Hematopoietic multipotent progenitor cell treated with erythropoietin and hydrocortisone succinate and interleukin-3 and kit ligand, for 8 days (in vitro differentiated cells): Measurements from ENCODE around the gene CLCNKB.
"Not testable (repeated sequence)": the region's sequence is repeated elsewhere in the genome, so short reads cannot be mapped to it uniquely, and the experiment has no call there.

ENCODE experiments used
- DNase-seq: peaks from one replicate; pipeline ENCODE4 v3.0.0-alpha.2; 2015

Gene CLCNKB

DNA sequence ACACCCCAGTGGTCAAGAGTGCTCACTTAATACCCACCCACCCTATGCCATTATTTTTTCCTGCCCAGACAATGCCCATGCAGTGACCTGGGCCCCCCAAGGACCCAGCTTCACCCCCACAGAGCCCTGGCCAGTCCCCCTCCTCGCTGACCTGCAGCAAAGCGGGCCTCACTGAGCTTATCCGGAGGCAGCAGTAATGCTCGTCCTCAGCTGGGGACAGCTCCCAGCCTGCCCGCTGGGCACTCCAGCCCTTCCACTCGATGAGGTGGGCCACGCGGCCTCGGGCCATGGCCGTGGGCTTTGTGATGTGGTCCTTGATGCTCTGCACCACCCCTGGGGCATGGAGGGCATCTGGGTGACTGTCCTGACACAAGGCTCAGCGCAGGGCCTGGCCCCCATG, 7.1 kb upstream of the CLCNKB start:
- DNase-seq: not testable (repeated sequence)

DNA sequence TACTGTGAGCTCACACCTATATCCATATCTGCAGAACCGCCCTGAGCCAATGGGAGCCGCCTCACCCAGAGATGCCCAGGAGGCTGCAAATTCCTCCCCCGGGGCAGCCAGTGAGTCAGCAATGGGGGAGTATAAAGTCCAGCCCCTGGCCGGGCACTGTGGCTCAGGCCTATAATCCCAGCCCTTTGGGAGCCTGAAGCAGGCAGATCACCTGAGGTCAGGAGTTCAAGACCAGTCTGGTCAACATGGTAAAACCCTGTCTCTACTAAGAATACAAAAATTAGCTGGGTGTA, 5.0 kb upstream of the CLCNKB start:
- no peak for DNase-seq

DNA sequence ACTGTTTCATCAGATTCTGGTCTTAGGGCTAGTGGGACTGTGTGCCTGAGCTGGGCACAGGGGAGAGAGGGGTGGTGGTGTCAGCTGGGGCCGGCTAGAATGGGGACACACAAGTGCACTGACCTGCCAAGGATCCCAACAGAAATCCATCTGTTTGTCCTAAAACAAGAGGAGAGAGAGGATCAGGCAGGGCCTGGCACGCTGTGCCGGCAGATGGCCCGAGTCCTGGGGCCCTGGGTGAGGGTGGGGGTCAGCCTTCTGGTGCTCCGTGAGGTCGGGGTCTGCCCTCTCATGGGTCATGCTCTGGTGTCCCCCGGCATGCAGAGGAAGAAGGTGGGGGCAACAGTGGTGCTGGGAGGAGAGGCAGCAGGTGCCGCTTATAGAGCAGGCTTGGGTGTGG, 3.7 kb upstream of the CLCNKB start:
- not testable (repeated sequence) for DNase-seq

DNA sequence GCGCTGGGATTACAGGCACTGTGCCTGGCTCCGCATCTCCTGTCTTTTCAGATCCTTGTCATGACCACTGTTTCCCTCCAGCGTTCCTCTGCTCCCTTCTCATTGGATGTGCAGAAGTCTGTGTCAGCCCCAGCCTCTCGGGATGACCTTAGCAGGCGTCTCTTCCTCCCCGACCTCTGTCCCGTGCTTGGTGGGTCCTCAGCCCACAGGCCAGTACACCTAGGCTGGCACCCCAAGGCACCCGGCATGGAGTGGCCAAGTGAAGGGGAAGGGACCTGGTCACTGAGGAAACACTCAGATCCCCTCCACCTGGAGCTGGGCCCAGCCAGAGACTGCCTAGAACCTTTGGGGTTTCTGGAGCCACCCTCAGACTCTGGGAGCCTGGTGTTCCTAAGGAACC, 2.4 kb upstream of the CLCNKB start:
- DNase-seq: no peak

DNA sequence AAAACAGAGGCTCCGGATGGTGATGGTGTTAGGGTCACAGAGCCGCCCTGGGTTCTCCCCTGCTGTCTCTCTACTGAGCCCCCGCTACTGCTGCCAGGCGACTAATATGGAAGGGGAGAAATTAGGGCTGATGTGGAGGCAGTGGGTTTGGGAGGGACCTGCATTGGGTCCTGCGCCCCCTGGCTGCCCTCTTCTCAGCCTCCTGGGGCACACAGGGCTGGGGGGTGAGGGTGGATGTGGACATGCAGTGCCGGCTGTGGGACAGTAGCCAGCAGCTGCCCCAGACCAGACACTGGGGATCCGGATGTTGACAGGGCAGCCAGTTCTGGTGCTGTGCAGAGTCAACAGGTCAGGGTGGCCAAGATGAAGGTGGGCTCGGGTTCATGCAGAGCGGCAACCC, 1.5 kb upstream of the CLCNKB start:
- DNase-seq: no peak

DNA sequence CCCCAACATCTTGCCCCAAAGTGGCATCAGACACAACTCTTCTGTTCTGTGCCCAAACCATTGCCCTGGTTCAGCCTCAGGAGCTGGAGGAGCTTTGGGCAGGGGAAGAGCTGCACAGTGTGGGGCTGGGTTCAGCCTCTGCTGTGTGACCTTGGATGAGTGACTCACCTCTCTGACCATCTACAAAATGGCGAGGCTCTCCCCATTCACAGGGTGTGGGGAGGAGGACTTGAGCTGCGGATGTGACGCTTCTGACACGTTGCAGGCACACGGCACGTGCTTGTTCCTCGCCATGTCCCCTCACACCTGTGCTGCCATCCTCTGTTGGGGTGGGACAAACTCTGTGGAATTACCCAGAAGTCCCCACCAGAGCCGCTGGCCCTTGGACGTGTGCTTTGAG, 928 bp upstream of the CLCNKB start:
- DNase-seq: not testable (repeated sequence)

DNA sequence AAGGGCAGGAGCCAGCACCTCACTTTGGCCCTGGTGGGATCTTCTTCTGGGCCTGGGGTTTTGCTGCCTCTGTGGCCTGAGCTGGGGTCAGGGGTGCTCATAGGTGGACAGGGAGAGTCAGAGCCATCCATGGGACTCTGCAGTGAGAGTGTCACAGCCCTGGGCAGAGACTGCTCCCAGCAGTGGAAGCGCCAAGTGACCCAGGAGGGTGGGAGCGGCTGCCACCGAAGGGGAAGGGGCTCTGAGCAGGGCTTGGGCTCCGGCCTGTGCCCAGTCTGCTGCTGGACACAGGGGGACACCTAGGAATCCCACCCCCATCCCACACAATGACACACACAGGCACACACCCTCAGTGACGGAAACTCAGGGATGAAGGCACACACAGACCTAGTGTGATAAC, 368 bp downstream of the CLCNKB start:
- no peak for DNase-seq

DNA sequence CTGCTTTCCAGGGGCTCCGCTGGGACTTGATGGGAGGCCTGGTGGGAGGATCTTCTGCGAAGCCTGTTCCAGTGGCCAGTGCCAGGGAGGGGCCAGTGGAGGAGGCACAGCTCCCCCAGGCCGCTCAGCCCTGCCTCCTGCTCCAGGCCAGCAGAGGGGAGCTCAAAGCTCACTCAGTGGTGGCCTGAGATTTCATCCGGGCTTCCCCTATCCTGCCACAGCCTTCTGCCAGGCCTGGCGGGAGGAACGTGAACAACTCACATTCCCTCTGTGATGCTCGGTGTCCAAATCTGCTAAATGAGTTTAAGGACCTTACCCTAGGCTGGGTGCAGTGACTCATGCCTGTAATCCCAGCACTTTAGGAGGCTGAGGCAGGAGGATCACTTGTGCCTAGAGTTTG, 3.3 kb downstream of the CLCNKB start:
- no peak for DNase-seq

DNA sequence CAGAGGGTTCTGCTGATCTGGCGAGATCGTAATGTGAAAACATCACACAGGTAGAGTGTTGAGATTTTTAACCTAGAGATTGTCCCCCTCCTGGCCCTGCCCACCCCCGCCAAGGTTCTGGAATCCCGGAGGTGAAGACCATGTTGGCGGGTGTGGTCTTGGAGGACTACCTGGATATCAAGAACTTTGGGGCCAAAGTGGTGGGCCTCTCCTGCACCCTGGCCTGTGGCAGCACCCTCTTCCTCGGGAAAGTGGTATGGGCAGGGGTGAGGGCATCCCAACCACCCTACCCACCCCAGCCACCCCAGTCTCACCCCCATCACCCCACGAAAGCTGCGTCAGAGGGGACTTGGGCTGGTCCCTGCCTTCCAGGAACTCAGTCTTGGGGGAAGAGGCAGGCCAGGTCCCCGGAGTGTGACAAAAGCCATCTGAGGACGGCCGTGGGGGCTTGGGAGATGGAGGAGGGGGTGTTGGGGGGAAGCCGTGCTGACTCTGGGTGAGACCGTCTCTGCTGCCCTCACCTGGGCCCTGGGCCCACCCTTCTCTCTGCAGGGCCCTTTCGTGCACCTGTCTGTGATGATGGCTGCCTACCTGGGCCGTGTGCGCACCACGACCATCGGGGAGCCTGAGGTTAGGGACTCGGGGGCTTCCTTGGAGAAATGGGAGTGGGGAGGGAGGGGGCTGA, 4.4 kb downstream of the CLCNKB start:
- no peak for DNase-seq

DNA sequence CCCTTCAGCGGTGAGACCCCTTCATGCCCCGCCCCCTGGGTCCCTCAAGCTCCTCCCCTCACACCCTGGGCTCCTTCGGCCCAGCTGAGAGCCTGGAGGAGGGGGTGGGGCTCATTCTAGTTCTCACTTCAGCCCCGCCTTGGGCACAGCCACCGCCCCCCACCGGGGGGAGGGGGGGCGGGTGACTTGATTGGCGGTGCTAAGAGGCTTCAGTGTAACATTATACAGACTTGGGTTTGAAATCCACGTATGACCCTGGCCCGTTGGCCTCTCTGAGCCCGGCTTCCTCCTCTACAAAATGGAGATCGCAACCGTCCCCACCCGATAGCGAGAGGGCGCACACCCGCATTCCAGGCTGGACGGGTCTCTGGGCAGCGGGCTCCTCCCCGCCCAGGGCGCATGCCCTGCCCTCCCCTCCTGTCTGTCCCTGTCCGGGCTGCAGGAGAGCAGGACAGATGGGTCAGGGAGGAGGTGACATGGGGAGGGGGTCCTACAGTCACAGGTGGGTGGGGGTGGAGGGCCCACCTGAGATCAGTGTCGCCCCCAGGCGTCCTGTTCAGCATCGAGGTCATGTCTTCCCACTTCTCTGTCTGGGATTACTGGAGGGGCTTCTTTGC, 5.1 kb downstream of the CLCNKB start:
- DNase-seq: peak; percentile 81

DNA sequence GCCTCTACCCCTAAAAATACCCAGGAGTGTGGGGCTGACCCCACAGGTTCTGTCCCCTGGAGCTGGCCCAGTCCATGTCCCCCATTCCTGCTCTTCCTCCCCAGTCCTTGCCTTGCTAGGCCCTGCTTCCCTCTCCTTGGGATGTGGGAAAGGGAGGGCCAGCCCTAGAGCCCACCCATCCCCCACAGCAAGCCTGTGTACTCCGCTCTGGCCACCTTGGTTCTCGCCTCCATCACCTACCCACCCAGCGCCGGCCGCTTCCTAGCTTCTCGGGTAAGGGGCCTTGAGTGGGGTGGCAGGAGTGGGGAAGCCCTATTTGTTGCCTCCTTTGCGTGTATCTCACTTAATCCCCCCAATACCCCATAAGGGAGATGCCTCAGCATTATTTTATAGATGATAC, 6.7 kb downstream of the CLCNKB start:
- no peak for DNase-seq

DNA sequence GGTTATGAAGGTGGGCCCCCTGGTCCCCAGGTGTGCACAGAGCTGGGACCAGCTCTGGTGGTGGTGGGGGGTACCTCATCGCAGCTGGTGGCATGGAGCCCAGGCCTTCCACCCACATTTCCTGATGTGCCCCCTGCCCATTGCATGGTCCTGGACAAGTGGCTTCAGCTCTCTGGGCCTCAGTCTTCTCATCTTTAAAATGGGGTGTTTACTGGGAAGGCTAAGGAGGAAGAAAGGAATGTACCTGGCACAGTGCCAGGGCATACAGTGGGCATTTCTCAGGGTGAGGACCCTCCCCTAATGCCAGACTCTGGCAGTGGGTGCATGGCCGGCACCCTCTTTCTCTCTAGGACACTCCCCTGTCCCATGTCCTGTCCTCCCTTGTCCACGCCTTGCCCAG, 7.5 kb downstream of the CLCNKB start:
- DNase-seq: no peak

DNA sequence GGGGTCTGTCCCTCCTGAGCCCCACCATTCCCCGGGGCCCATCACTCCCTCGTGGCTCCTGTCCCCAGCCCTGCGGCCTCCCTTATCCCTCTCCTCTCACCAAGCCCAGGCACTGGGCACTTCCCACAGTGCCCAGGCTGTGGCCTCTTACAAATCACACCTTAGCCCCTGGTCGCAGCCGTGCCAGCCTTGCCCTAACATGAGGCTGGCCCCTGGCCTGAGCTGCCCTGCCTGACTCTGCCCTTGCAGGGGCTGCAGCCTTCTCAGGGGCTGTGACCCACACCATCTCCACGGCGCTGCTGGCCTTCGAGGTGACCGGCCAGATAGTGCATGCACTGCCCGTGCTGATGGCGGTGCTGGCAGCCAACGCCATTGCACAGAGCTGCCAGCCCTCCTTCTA, 8.4 kb downstream of the CLCNKB start:
- not testable (repeated sequence) for DNase-seq

DNA sequence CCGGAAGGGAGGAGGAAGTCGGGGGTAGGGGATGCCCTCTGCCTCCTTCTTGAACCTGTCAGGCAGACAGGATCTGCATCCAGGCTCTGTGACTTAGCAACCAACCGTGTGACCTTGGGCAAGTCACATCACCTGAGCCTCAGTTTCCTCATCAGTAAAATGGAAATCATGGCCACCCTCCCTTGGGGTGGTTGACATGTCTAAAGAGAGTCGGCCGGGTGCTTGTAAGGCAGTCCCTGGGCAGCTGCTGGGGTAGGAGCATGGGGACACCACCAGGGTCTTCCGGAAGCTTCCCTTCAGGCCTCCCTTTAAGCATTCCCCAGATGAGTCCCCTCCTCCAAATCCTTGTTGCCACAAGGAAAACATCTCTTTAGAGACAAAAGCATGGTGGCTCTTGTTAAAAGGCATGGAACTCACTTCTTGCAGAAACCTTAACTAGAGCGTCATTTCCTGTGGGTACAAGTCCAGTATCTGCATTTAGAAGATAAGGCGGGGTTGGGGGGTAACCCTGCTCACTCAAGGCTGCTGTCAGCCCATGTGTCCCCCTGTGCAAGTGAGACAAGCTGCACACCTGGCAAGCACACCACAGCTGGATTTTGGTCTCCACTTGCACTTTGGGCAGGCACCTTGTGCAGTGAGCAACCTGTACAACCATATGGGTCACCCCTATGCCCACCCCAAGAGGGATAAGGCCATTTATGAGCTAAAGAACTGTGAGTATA, 10.4 kb downstream of the CLCNKB start:
- peak; percentile 94 for DNase-seq

DNA sequence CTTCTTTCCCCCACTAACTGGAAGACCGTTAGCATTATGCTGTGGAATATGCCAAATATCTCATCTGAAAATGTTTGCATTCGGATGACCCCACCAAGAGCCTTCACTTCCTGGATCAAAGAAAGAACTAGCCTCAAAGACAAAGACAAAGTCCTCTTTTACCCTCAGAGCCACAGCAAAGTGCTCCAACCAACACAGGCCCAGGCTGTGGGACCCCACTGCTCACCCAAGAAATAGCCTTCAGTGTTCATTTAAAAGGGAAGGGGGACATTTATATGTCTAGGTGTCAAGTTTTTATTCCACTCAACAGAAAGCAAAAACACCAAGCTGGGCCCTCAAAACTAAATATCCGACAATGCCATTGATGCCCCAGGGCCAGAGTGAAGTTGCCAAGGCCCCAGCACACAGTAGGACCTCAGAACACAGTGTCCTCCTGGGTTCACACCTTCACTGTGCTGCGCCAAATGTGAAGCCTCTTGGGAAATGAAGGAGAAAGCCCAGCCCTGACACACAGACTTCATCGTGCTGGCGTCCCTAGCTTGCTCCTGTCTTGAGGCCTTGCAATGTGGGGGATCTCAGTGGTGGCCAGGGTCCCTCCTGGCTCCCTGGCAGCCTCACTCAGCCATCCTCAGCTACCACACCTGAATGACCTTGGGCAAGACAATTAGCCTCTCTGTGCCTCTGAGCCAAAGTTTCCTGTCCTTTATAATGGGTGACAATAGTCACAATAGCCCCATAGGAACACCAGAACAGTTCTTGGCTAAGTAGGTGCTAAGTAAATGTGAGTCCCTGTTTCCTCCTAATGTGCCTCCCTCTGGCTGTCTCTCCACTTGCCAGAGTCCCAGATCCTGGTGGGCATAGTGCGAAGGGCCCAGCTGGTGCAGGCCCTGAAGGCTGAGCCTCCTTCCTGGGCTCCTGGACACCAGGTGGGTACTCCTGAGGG, 11.3 kb downstream of the CLCNKB start:
- DNase-seq: no peak

DNA sequence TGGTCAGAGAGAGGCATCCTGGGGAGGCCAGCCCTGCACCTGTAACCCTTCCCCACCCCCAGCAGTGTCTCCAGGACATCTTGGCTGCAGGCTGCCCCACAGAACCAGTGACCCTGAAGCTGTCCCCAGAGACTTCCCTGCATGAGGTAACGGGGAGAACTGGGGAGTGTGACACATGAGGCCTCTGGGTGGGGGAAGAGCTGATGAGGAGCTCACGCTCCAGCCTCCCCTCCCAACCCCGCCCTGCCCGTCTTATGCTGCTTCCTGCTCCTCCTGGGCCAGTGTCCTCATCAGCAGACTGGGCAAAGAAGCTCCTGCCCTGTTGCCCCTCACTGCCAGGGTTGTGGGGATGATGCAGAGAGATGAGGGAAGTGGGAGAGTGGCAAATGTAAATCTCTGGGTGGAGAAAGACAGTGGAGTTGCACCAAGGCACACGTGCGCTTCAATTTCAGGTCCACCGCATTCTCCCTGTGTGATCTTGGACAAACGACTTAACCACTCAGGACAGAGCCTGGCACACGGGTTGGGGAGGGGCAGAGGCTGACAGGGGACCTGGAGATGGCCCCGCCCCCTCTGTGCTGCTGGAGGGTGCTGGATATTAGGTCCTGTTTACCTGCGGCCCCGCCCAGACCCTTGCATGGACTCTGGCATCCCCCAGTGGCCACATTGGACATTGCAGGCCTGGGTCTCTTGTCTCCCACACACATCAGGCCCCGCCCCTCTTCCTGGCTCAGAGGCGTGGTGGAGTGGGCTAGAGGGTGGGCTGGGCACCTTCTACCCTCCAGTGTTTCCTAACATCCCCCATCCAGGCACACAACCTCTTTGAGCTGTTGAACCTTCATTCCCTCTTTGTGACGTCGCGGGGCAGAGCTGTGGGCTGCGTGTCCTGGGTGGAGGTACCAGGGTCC, 12.3 kb downstream of the CLCNKB start:
- DNase-seq: peak; percentile 89

DNA sequence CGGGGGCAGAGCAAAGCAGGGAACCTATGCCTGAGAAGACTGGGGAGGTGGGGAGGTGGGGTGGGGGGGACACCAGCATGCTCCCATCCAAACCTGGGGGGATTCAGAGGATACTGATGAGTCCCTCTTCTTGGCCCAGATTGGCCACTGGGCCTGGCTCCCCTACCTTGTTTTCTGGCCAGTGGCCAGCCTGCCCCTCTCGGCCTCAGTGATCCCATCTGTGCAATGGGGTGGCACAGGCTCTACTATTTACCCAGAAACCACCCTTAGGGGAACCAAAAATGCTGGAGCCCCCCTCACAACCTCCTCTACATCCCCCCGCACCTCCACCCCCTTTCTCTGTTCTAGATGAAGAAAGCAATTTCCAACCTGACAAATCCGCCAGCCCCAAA, 12.9 kb downstream of the CLCNKB start:
- not testable (repeated sequence) for DNase-seq

DNA sequence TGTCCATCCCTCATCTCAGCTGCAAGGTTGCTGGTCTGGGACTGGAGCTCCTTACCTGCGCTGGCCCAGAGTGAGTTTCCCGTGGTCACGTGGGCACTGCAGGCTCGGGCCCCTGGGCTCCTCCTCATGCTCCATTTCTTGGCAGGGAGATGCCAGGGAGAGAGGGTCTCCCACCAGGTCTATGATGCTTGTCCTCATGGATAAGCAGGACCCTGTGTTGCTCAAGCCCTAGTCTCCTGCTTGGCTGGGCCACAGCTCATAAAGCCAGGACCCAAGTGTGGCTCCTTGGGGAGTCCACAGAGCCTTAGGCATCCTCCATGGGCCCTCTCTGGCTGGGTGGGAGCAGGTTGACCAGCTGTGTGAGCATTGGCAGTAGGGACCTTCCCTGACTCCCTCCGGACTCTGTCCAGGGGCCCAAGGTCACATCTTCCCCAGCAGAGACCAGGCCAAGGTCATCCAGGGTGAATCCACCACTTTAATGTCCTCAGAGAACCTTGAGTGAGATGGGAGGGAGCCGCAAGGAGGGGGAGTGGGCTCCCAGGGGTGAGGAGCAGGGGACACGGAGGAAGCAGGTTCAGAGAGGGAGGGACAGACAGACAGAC, 13.8 kb downstream of the CLCNKB start:
- not testable (repeated sequence) for DNase-seq

DNA sequence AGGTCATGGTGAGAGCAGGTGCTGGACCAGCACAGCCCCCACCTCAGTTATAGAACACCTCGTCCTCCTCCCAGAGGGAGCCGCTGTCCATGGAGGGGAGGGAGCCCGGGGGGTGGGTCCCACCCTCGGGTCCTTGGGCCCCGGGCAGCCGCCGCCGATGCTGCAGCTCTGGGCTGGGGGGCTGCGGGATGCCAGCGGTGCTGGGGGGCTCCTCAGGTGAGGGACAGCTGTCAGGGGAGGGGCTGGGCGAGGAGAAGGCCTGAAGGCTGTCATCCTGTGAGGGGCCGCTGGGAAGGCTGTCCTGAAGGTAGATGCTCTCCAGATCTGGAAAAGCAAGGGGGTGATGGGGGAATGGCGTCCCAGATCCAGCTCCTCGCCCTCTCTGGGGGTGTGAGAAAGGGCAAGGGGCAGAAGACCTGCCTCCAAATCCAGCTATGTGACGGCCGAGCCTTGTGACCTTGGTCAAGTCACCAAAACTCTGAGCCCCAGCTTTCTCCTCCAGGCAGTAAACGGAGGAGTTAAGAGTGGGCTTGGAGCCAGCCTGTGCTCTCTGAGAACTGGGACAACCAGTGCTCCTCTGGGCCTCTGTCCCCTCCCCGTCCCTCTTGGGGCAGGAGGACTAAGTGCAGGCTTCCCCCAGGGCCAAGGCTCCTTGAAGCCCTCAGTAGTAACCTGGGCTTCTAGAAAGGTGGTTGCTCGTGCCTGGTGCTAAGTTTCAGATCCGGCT, 15.0 kb downstream of the CLCNKB start:
- DNase-seq: not testable (repeated sequence)

DNA sequence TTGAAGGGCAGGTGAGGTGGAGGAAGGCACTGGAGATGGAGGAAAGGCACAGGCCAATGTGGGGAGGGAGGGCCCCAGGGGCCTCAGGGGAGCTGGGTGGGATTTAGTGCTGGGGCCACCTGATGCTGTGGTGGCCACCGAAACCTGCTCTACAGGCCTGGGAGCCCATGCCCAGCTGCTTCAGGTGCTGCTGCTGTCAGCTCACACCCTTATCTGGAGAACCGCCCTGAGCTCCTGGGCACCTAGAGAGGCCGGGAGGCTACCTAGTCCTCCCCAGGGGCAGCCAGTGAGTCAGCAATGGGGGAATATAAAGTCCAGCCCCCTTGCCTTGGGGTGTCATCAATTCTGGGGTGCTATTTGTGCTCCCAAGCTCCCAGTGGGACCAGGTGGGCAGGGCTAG, 17.7 kb downstream of the CLCNKB start:
- DNase-seq: no peak
